HG02642 (cell line): ENCODE data around the gene CHD1.
"Not testable (repeated sequence)": the region's sequence is repeated elsewhere in the genome, so short reads cannot be mapped to it uniquely, and the experiment has no call there.

Experiments used
- ATAC-seq: cut with Tn5 transposase; IDR thresholded peaks from one replicate; pipeline ENCODE4 v1.9.1; 2021; ENCODE audit warnings: mild to moderate bottlenecking; ENCODE audit not compliant: unreplicated experiment, poor library complexity

CHD1 gene

GRCh38 chr5:98928873-98929709, at the start of gene CHD1:
TSS of gene CHD1 (minus strand) at chr5:98929007. CDS start at chr5:98926386, 2,621 bp downstream.
- ATAC-seq = peak; percentile 67

DNA sequence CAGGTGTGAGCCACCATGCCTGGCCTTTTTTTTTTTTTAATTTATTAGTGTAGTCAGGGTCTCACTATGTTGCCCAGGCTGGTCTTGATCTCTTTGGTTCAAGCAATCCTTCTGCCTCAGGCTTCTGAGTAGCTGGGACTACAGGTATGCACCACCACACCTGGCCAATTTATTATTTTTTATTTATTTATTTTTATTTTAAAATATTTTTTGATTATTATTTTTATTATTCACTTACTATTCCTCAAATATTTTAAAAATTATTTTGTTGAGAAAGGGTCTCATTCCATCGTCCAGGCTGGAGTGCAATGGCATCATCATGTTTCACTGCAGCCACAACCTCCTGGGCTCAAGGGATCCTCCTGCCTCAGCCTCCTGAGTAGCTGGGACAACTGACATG, 49.7 kb upstream of the CHD1 start:
- ATAC-seq = no peak

- ATAC-seq = no peak
These were observed 48.9 kb upstream of the CHD1 start for GRCh38 chr5:98977723-98978122.

DNA sequence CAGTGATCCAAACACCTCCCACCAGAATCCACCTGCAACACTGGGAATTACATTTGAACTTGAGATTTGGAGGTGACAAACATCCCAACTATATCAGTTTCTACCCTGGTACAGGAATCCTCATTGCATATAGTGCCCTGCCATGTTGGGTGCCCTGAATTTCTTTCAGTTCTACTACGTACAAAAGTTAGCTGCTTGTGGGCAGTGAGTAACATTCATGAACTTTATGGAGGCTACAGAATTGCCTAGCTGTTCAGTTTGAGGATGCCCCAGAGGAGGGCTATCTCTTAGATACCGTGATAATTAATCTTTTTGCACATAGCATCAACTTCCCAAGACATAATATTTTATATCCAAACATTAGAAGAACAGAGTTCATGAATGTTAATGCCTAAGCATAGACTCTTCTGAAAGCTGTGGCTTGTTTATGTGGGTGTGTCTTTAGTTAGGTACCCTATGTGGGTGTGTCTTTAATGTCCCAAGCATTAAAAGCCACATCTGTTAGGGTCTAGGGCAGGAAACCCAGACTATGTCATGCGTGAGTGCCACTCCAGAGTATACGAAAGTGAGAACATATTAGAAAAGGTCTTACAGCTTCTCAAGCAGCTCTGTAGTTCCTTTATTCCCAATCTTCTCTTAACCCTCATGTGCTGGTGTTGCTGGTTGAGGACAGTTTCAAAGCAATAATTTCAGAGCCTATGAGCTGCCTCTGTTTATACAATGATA, 47.0 kb upstream of the CHD1 start:
- ATAC-seq = peak; percentile 89

DNA sequence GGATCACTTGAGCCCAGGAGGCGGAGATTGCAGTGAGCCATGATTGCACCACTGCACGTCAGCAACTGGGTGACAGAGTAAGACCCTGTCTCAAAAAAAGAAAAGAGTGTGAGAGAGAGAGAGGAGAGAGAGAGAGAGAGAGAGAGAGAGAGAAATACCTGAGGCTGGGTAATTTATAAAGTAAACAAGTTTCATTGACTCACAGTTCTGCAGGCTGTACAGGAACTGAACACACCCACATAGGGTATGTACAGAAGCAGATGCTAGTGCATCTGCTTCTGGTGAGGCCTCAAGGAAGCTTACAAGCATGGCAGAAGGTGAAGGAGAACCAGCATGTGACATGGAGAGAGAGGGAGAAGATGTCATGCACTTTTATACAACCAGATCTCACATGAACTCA, 46.4 kb upstream of the CHD1 start:
- ATAC-seq = peak; percentile 36

DNA sequence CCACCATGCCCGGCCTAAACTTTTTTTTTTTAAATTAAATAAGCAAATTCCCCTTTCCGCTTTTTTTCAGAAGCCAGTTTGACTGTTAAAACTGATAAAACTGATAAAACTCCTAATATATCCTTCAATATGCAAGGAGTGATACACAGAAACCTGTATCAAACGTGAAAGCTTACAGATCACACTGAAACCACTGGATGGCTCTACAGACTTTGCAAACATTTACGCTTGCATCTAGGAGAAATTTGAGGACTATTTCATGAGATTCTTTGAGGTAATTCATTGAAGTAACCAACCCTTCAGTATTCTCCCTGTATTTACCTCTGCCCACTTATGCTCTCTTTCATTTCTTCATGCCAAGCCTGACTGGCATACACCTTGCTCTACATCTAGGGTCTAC, 40.6 kb upstream of the CHD1 start:
- ATAC-seq = no peak

- ATAC-seq = no peak
These were observed 39.3 kb upstream of the CHD1 start for GRCh38 chr5:98968056-98968564.

GRCh38 chr5:98965226-98965625, 36.4 kb upstream of the CHD1 start:
- no peak for ATAC-seq

DNA sequence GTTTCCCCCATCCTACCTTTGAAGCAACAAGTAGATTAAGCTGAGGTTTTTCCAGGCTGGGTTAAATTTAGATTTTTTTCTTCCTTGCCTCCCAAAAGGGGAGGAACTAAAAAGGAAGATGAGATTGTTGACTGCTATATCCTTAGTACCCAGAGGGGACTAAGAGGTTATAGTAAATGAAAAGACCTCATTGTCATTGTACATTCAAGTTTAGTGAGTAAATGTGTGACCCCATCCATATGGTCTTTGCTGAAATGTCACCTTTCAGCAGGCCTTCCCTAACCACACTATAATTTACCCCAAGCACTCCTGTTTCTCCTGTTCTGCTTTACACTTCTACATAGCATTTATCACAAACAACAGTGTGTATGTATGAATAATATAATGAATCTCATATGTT, 35.8 kb upstream of the CHD1 start:
- no peak for ATAC-seq

GRCh38 chr5:98963019-98963418, 34.2 kb upstream of the CHD1 start:
- ATAC-seq = no peak

- no peak for ATAC-seq
These were observed 33.8 kb upstream of the CHD1 start for GRCh38 chr5:98962587-98962986.

DNA sequence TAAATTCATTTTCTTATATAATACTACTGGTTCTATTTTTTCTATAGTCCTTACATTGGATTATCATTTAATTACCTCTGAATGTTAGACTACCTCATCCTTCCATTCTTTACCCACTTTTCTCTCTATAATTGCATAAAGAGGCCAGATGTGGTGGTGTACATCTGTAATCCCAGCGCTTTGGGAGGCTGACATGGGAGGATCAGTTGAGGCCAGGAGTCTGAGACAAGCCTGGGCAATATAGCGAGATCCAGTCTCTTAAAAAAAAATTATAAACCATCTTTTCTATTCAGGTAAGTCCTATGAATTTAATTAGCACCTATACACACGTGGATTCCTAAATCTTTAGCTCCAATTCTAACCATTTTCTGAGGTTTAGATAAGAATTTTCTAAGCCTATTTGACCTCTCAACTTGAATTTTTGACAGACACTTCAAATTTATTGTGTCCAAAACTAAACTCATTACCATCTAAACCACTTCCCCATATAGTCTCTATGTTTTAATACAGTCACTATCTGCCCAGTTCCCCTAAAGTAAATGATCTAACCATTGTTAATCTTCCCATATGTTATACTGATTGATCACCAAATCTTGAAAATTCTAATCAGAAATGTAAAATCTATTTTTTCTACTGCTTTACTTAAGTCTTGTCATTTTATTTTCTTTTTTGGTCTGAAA, 33.0 kb upstream of the CHD1 start:
- no peak for ATAC-seq

DNA sequence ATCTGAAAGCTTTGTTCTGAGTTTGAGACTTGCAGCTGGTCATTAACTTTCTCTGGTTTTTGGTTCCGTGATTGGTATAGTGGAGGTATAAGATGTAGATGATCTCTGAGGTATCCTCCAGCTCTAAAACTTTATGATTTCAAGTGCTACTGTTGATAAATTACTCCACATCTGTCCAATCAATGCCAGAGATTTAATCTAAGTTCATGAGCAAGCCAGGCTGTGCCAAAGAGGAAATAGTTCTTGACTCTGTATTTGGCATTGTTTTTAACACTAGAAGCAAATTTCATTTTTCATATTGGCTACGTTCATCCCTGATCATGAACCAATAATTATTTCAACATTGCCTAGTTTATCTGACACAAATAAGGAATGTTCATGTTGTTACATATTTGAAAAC, 28.5 kb upstream of the CHD1 start:
- no peak for ATAC-seq

GRCh38 chr5:98955888-98956287, 27.1 kb upstream of the CHD1 start:
- ATAC-seq = not testable (repeated sequence)

DNA sequence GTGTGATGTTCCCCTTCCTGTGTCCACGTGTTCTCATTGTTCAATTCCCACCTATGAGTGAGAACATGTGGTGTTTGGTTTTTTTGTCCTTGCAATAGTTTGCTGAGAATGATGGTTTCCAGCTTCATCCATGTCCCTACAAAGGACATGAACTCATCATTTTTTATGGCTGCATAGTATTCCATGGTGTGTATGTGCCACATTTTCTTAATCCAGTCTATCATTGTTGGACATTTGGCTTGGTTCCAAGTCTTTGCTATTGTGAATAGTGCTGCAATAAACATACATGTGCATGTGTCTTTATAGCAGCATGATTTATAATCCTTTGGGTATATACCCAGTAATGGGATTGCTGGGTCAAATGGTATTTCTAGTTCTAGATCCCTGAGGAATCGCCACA, 26.7 kb upstream of the CHD1 start:
- ATAC-seq = not testable (repeated sequence)

DNA sequence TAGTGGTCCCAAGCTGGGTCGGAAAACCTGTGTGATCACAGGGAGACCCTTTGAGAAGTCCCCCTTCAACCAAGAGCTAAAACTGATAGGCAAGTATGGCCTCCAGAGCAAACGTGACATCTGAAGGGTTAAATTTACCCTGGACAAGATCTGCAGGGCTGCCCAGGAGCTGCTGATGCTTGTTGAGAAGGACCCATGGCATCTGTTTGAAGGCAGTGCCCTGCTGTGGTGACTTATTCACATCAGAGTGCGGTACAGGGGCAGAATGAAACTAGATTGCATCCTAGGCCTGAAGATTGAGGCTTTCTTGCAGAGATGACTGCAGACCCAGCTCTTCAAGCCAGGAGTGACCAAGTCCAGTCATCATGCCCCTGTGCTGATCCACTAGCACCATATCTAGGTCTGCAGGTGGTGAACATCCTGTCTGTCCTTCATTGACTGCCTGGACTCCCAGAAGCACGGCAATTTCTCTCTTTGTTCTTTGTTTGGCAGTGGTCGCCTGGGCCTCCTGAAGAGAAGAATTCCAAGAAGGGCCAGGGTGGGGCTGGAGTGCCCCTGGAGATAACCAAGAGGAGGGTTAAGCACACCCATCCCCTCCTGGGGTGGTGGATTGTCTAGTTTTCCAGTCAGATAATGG, 25.7 kb upstream of the CHD1 start:
- no peak for ATAC-seq

- ATAC-seq = no peak
These were observed 14.0 kb upstream of the CHD1 start for GRCh38 chr5:98942847-98943246.

DNA sequence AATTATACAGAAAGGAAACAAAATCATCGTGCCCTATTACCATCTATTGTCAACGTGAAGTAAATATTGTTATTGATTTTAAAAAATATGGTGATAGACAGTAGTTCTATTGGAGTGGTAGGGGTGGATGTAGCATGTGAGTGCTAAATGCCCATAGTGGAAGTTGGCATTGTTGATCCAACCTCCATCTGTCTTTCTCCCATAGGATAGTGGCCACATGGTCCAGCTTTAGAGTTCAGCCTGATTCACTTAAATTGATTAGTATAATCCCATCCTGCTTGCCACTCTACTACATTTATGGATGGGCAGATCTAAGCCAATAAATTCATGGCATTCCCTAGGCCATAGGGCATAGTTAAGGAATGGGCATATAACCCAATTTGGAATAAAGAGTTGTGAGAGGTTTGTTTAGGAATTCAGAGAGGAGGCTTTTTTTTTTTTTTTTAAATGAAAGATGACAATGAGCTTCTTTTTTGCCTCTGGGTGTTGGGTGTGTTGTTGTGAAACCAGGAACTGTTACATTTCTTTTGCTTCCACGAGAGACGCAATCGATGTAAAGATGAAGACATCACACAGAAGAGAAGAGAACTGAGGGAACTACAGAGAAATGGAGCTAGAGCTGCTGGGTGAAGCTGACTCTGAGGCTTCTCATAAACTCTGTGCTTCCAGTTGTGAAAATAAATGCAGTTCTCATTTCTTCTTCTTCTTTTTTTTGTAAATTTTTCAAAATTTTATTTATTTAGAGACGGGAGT, 12.5 kb upstream of the CHD1 start:
- ATAC-seq = no peak

DNA sequence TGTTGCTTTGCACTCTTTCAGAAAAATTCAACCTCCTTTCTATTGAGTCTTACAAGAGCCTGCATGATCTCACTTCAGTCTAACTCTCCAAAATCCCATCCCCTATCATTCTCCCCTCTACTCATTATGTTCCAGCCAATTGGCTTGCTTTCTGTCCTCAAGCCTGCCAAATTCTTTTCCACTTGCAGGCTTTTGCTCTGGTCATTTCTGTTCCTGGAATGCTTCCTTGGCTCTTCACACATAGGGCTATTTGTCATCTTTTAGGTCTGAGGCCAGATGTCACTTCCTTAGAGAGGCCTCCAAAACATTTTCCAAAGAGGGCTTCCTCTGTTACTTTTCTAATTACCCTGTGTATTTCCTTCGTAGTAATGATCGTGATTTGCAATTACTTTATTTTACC, 11.8 kb upstream of the CHD1 start:
- no peak for ATAC-seq

- ATAC-seq = no peak
These were observed 9.7 kb upstream of the CHD1 start for GRCh38 chr5:98938464-98938863.
